Right lobe of liver (tissue), 6 donors: Measurements from ENCODE around the gene SNRPA. TPM values are rescaled to one million over a fixed set of nuclear protein-coding genes. Genes with fewer than 3 reads are reported as not detected.

Experiments
- ATAC-seq, 4 donors: fragments of 200-7000 bp; cut with Tn5 transposase; one replicate each; pipeline ENCODE4 v1.9.1; 2020; ENCODE audit warnings: mild to moderate bottlenecking in 4 of 4, moderate library complexity in 4 of 4
- DNase-seq, 3 donors: peaks; one replicate each; pipeline ENCODE4 v3.0.0-alpha.2; 2020
- H3K27ac ChIP-seq, 3 donors: fragments of 200-600 bp; one replicate each; pipeline ENCODE4 v1.8.0; 2022
- H3K27me3 ChIP-seq, 2 donors: fragments of 200-600 bp; one replicate each; pipeline ENCODE4 v1.8.0; 2022
- H3K36me3 ChIP-seq, 4 donors: fragments of 200-600 bp; sonication (generic) in 1 of 4; one replicate each; pipeline versions ENCODE4 v1.5.1 to v1.8.0; 2017 to 2022; ENCODE audit warnings: control low read depth in 1 of 4
- H3K4me1 ChIP-seq, 4 donors: fragments of 200-600 bp; sonication (generic) in 1 of 4; one replicate each; pipeline versions ENCODE4 v1.5.1 to v1.8.0; 2017 to 2022; ENCODE audit warnings: control low read depth in 1 of 4
- H3K4me3 ChIP-seq, 3 donors: fragments of 200-600 bp; one replicate each; pipeline ENCODE4 v1.8.0; 2022
- H3K9me3 ChIP-seq, 4 donors: fragments of 200-600 bp; sonication (generic) in 1 of 4; one replicate each; pipeline versions ENCODE4 v1.5.1 to v1.8.0; 2017 to 2022; ENCODE audit warnings: control low read depth in 1 of 4
- CTCF ChIP-seq, 4 donors: fragments of 200-600 bp in 3 of 4; fragments of 450-650 bp in 1 of 4; IDR thresholded peaks; one replicate each; pipeline versions ENCODE4 v1.5.1 to v1.8.0; 2016 to 2022; ENCODE audit warnings: antibody characterized with exemption in 4 of 4, mild to moderate bottlenecking in 2 of 4
- POLR2A ChIP-seq: fragments of 450-650 bp; IDR thresholded peaks from one replicate; pipeline ENCODE4 v1.6.1; 2017; ENCODE audit warnings: antibody characterized with exemption, mild to moderate bottlenecking
- WGBS: methylation state at CpG from one replicate; pipeline ENCODE4 v1.1.6; 2018; ENCODE audit warnings: low coverage, low lambda C conversion rate; ENCODE audit not compliant: insufficient coverage; ENCODE audit errors: missing lambda C conversion rate; 5-methylcytosine and 5-hydroxymethylcytosine counted together
- intact Hi-C, 2 donors: fragments of 100-400 bp; cut with DNase I; formaldehyde crosslinking; loops; one replicate each; pipeline versions ENCODE4 v1.11.2 to v1.14.1; 2022
- total RNA-seq, 6 experiments: library from RNA; depleted of rRNA in 2 of 6; stranded (reverse); fragments of >200 nt in 2 of 6; fragmentation: NEBNext Ultra II Directional in 3 of 6; extraction: Animal tissue kit (Norgen Biotek cat#: 25700) in 3 of 6; gene quantifications; one replicate each; pipeline versions ENCODE4 v1.1.0 to v1.2.4, GENCODE V29; 2016 to 2023
- donor health status: DM: no; HTN: yes; CAD: no.
- donor health status: DM: no; HTN: no; CAD: no.
- donor health status: DM: no; HTN: no; CAD: no.
- donor health status: DM: no; HTN: yes; CAD: no.
- donor health status: DM: no; HTN: yes; CAD: no.

Gene SNRPA
- total RNA-seq, 6 experiments from 2014 or later, result 21.4 to 33.1 (median 24.7) TPM

GRCh38 chr19:40704491-40705361 is 46.3 kb upstream of the SNRPA start:
- WGBS, result 95% methylated on average over 8 of the region's 18 CpGs
- Histone ChIP-seq H3K27me3 (no peaks in the 10 kb centered on the region), H3K27ac (no peak overlapping the region), H3K4me3 (no peak overlapping the region), H3K36me3 (peaks cover 0 to 92% (median 7%) of the 10 kb centered on the region in 4 donors), H3K9me3 (no peaks in the 10 kb centered on the region), H3K4me1 (no peaks in the 10 kb centered on the region)
- TF ChIP-seq CTCF (IDR thresholded peaks at IDR 0.05), result no peak
- TF ChIP-seq POLR2A, result no peak
- ATAC-seq (no peak), DNase-seq (no peak)
- intact Hi-C loops, result no loop called here

GRCh38 chr19:40705362-40705651 is 45.7 kb upstream of the SNRPA start:
- DNase-seq (no peak), ATAC-seq (no peak)
- WGBS, result 100% methylated on average over 7 of the region's 9 CpGs

GRCh38 chr19:40705950-40706619 is 44.9 kb upstream of the SNRPA start:
- H3K36me3 ChIP-seq, result peaks cover 0 to 99% (median 7%) of the 10 kb centered on the region in 4 donors
- DNase-seq (no peak), ATAC-seq (no peak)
- 89% methylated on average over 7 of the region's 7 CpGs for WGBS
- H3K4me1 ChIP-seq, result no peaks in the 10 kb centered on the region
- no peak overlapping the region for H3K4me3 ChIP-seq
- H3K27ac ChIP-seq, result no peak overlapping the region
- no peaks in the 10 kb centered on the region for H3K27me3 ChIP-seq
- intact Hi-C loops, result no loop called here
- no peak for TF ChIP-seq CTCF (IDR thresholded peaks at IDR 0.05)
- TF ChIP-seq POLR2A, result no peak
- no peaks in the 10 kb centered on the region for H3K9me3 ChIP-seq

More at GRCh38 chr19:40705362-40705651, 45.7 kb upstream of the SNRPA start:
- Histone ChIP-seq H3K4me3 (no peak overlapping the region), H3K27me3 (no peaks in the 10 kb centered on the region), H3K9me3 (no peaks in the 10 kb centered on the region), H3K27ac (no peak overlapping the region), H3K4me1 (no peaks in the 10 kb centered on the region), H3K36me3 (peaks cover 0 to 93% (median 7%) of the 10 kb centered on the region in 4 donors)
- TF ChIP-seq CTCF (IDR thresholded peaks at IDR 0.05), result no peak
- TF ChIP-seq POLR2A, result no peak
- intact Hi-C loops, result no loop called here

GRCh38 chr19:40707615-40708014 is 43.4 kb upstream of the SNRPA start:
- TF ChIP-seq CTCF (IDR thresholded peaks at IDR 0.05) (no peak), POLR2A (no peak)
- H3K4me3 ChIP-seq, result no peak overlapping the region
- no peaks in the 10 kb centered on the region for H3K9me3 ChIP-seq
- H3K36me3 ChIP-seq, result peaks cover 0 to 88% (median 4%) of the 10 kb centered on the region in 4 donors
- over 99% methylated on average over 7 of the region's 7 CpGs for WGBS
- ATAC-seq (no peak), DNase-seq (no peak)
- H3K27me3 ChIP-seq, result no peaks in the 10 kb centered on the region
- no peak overlapping the region for H3K27ac ChIP-seq
- no peaks in the 10 kb centered on the region for H3K4me1 ChIP-seq
- intact Hi-C loops, result no loop called here
